CD4-positive, alpha-beta T cell treated with Interleukin-17A for 1 hour (primary cell): Measurements from ENCODE around the gene SH3RF3.

Experiments
- DNase-seq: peaks from one replicate; pipeline ENCODE4 v3.0.0-alpha.2; 2020

The SH3RF3 gene

GRCh38 chr2:109320195-109320922 is 191.4 kb downstream of the SH3RF3 start:
- DNase-seq: no peak

GRCh38 chr2:109321570-109321969 is 192.6 kb downstream of the SH3RF3 start:
- DNase-seq: no peak

- DNase-seq: no peak
Measured at GRCh38 chr2:109322111-109322510, 193.1 kb downstream of the SH3RF3 start.

- DNase-seq: no peak
Measured at GRCh38 chr2:109322641-109323040, 193.6 kb downstream of the SH3RF3 start.

GRCh38 chr2:109324861-109325260 is 195.9 kb downstream of the SH3RF3 start:
- no peak for DNase-seq

- DNase-seq: no peak
Measured at GRCh38 chr2:109325570-109325969, 196.6 kb downstream of the SH3RF3 start.

GRCh38 chr2:109326306-109326705 is 197.3 kb downstream of the SH3RF3 start:
- no peak for DNase-seq

GRCh38 chr2:109330056-109330455 is 201.1 kb downstream of the SH3RF3 start:
- DNase-seq: no peak

- DNase-seq: no peak
Measured at GRCh38 chr2:109331081-109331480, 202.1 kb downstream of the SH3RF3 start.

- DNase-seq: peak; percentile 15
Measured at GRCh38 chr2:109331896-109332848, 203.2 kb downstream of the SH3RF3 start.

- no peak for DNase-seq
Measured at GRCh38 chr2:109332880-109333279, 203.9 kb downstream of the SH3RF3 start.

- DNase-seq: no peak
Measured at GRCh38 chr2:109333414-109334210, 204.6 kb downstream of the SH3RF3 start.

GRCh38 chr2:109335631-109336176 is 206.7 kb downstream of the SH3RF3 start:
- DNase-seq: no peak

- no peak for DNase-seq
Measured at GRCh38 chr2:109336296-109336695, 207.3 kb downstream of the SH3RF3 start.

GRCh38 chr2:109337221-109337620 is 208.2 kb downstream of the SH3RF3 start:
- DNase-seq: no peak

- no peak for DNase-seq
Measured at GRCh38 chr2:109339519-109339966, 210.5 kb downstream of the SH3RF3 start.

- no peak for DNase-seq
Measured at GRCh38 chr2:109340381-109340780, 211.4 kb downstream of the SH3RF3 start.

- no peak for DNase-seq
Measured at GRCh38 chr2:109341355-109342255, 212.6 kb downstream of the SH3RF3 start.

- DNase-seq: no peak
Measured at GRCh38 chr2:109342256-109342850, 213.3 kb downstream of the SH3RF3 start.

GRCh38 chr2:109342930-109343329 is 213.9 kb downstream of the SH3RF3 start:
- DNase-seq: no peak

- DNase-seq: no peak
Measured at GRCh38 chr2:109343460-109343859, 214.5 kb downstream of the SH3RF3 start.
